Keratinocyte (primary cell): Measurements from ENCODE around the gene GPR180.

Experiments
- CTCF ChIP-seq, 3 experiments: IDR thresholded peaks in 1 of 3; conservative IDR thresholded peaks in 1 of 3; optimal IDR thresholded peaks in 1 of 3; 2 replicates in 2 of 3; 3 replicates in 1 of 3; pipeline versions ENCODE3 to v1.5.1; 2011; ENCODE audit warnings: low read length in 3 of 3, mild to moderate bottlenecking in 3 of 3, moderate library complexity in 2 of 3, control low read depth in 1 of 3, inconsistent platforms in 1 of 3; ENCODE audit not compliant: insufficient read depth in 2 of 3; ENCODE audit errors: extremely low read depth in 1 of 3
- EZH2 ChIP-seq: IDR thresholded peaks from one replicate; pipeline ENCODE4 v1.6.1; 2012; ENCODE audit warnings: inconsistent platforms, mild to moderate bottlenecking, low read length, moderate library complexity

- TF ChIP-seq CTCF (optimal IDR thresholded peaks at IDR 0.05 in 1 of 3, IDR thresholded peaks at IDR 0.05 in 1 of 3, conservative IDR thresholded peaks at IDR 0.05 in 1 of 3; ENCODE audit: extremely low read depth in 1 of 3, insufficient read depth in 2 of 3, low read length in 3 of 3) (no peak), EZH2 (no peak)
These were observed 40.5 kb upstream of the GPR180 start for GRCh38 chr13:94561126-94561525.
